GM13977 (cell line): ENCODE data around the gene CYTH3.

ENCODE experiments used
- DNase-seq: peaks from one replicate; pipeline ENCODE4 v3.0.0; 2012; ENCODE audit warnings: low spot score
- in situ Hi-C: fragments of 300-500 bp; cut with MboI; formaldehyde crosslinking; loops from one replicate; pipeline ENCODE4 v1.12.0; 2022; ENCODE audit warnings: low sequenced_read_pairs, low pct_unique_long_range_greater_than_20kb, mixed read lengths, inconsistent platforms; ENCODE audit not compliant: unreplicated experiment
- TF ChIP-seq, protein P1 (sequence below): IDR thresholded peaks from 2 replicates; pipeline ENCODE4 v1.5.1; 2012; ENCODE audit warnings: mild to moderate bottlenecking, control low read depth; ENCODE audit not compliant: insufficient read depth; ENCODE audit errors: extremely low read depth, missing control alignments

The CYTH3 gene

DNA sequence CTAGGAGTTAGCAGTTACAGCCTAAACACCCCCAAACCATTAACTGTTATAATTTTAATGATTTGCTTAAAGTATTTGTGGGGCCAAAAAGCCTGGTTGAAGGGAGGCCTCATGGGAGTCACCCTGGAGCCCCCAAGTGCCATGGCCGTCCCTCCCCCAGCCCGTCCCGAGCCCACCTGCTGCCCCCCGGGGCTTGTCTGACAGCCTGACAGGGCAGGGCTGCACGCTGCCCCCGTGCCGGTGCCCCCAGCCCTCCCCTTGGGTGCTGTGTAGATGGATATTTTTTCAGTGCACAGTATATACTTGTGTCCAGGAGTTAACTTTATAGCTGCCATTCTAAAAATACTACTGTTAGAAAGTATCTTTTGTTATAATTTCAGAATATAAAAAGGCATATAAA, 108.4 kb downstream of the CYTH3 start:
- TF ChIP-seq, protein P1, sequence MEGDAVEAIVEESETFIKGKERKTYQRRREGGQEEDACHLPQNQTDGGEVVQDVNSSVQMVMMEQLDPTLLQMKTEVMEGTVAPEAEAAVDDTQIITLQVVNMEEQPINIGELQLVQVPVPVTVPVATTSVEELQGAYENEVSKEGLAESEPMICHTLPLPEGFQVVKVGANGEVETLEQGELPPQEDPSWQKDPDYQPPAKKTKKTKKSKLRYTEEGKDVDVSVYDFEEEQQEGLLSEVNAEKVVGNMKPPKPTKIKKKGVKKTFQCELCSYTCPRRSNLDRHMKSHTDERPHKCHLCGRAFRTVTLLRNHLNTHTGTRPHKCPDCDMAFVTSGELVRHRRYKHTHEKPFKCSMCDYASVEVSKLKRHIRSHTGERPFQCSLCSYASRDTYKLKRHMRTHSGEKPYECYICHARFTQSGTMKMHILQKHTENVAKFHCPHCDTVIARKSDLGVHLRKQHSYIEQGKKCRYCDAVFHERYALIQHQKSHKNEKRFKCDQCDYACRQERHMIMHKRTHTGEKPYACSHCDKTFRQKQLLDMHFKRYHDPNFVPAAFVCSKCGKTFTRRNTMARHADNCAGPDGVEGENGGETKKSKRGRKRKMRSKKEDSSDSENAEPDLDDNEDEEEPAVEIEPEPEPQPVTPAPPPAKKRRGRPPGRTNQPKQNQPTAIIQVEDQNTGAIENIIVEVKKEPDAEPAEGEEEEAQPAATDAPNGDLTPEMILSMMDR, result no peak
- DNase-seq, result no peak
- in situ Hi-C loops, result no loop called here

- TF ChIP-seq, protein P1, result no peak
- DNase-seq, result no peak
- in situ Hi-C loops, result no loop called here
These were observed 109.0 kb downstream of the CYTH3 start for GRCh38 chr7:6163402-6163801.

DNA sequence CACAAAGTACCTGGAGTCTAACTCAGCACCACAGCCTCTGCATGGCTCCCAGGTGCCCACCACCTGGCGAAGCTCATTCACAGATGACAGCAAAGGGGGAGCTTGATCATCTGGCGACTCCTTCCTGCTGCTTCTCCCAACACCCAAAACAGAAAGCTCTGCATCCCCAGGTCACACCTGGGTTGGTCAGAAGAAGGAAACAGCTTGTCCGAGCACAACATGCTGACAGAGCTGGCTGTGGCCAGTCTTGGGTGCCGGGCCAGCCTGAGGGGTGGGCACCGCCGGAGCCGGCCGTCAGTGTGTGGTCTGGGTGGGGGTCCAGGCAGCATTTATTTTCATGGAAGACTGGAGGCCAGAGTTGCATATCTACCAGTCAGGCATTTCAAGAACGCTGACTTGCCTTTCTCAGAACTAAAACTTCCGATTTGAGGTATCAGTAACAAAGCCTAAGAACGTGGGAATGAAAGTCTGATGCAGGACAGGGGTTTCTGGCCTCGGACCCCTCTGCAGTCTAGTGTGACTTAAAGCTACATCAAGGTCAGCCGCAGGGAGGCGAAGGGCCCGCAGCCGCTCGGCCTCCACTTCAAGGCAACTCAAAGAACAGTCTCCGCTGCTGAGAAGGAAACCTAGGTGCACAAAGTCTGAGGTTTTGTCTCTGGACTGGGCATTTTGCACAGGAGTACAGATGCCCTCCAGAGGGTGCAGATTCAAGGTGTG, 109.6 kb downstream of the CYTH3 start:
- DNase-seq, result no peak
- TF ChIP-seq, protein P1, result no peak
- in situ Hi-C loops, result no loop called here

DNA sequence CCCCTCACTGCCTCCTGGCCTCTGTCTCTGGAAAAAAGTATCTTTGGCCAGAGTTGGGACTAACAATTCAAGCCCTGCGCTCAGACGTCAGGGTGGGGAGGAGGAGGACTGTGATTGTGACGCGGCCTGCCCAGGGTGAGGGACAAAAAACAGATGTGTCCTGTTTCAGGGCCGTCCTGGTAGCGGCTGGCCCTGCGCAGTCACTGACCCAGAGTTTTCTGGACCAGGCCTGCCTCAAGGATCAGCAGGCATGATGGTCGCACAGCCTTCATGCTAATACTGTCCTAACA, 110.1 kb downstream of the CYTH3 start:
- TF ChIP-seq, protein P1, result no peak
- in situ Hi-C loops, result no loop called here
- DNase-seq, result no peak

DNA sequence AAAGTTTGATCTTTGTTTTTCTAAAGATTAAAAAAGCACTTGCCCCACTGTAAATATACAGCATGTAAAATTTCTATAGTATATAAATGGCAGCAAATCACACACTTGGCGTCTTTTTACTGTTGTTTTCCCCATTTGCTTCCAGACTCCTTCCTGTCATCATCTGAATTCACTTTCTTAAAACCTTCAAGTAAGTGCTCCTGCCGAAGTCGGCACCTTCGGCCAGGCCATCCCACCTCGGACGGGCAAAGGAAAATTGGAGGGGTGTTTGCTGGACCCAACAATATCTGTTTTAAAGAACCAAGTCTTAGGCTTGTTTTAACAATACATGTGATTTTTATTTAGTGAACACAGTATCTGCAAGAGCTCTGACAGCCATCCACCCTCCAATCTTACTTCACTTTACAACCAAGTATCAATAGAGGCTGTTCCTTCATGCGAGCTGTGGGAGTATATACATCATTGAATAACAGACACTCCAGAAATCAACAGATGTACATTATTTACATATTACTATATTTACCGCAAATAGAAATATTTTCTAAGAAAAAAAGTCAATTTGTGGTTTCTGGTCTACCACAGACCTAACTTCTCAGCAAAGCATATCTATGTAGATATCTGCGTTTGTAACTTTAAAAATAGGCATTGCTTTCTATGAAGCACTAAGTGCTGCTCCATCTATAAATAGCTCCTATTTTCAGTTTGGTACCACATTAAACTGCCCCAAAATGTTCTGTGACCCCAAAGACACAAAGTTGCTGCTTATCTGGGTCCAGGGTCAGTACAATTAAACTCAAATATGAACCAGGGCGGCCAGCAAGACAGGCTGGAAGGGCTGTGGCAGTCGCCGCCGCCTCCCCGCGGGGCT, 110.7 kb downstream of the CYTH3 start:
- TF ChIP-seq, protein P1, result no peak
- in situ Hi-C loops, result no loop called here
- peak; percentile 60 for DNase-seq

GRCh38 chr7:6160191-6160623, 112.2 kb downstream of the CYTH3 start:
- DNase-seq, result no peak
- in situ Hi-C loops, result no loop called here
- TF ChIP-seq, protein P1, result peak; percentile 14
